ENCODE results near the gene ALKBH4. TPM values are rescaled to one million over a fixed set of nuclear protein-coding genes. Genes with fewer than 3 reads are reported as not detected.

The ALKBH4 gene
- total and polyA plus RNA-seq, 11 donors, result 4.9 to 19.4 (median 6.8) TPM

DNA sequence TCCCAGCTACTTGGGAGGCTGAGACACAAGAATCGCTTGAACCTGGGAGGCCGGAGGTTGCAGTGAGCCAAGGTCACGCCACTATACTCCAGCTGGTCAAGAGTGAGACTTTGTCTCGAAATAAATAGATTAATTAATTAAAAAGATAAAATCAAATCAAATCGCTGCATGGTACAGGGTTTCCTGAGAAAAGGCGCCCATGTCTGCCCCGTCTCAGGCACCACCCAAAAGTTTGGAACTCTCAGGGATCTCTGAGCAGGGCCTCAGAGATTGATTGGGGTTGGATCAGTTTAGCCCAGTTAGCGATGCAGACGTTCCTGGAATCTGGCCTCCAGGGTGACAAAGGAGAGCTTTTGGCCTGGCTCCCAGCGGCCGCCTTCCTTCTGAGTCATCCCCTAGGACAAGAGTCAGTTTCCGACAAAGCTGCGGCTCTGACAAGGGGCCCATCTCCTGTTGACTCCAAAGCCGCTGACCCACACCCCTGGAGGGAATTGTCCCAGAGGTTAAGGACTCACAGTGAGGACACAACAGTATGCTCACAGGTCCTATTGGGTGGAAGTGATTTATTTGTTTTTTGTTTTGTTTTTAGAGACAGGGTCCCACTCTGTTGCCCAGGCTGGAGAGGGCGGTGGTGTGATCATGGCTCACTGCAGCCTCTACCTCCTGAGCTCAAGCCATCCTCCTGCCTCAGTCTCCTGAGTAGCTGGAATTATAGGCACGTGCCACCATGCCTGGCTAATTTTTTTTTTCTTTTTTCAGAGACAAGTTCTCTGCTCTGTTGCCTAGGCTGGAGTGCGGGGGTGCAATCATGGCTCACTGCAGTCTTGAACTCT lies 24.5 kb downstream of the ALKBH4 start:
- 53 to 64% (median 59%) methylated on average over 17 of the region's 17 CpGs for WGBS, 4 donors
- DNase-seq, result peak; percentile 68 to 89 (median 76)
- Histone ChIP-seq H3K4me1 (peaks cover 0 to 13% (median 9%) of the 10 kb centered on the region in 12 donors), H3K27ac (peak overlapping the region in 9 of 12 donors; percentile 14 to 72 (median 42)), H3K27me3 (no peaks in the 10 kb centered on the region), H3K9me3 (no peaks in the 10 kb centered on the region), H3K4me3 (no peak overlapping the region), H3K36me3 (peaks cover 0 to 49% (median 3%) of the 10 kb centered on the region in 9 donors)
- no peak for TF ChIP-seq POLR2A (IDR thresholded peaks at IDR 0.05)
- TF ChIP-seq, protein P1, sequence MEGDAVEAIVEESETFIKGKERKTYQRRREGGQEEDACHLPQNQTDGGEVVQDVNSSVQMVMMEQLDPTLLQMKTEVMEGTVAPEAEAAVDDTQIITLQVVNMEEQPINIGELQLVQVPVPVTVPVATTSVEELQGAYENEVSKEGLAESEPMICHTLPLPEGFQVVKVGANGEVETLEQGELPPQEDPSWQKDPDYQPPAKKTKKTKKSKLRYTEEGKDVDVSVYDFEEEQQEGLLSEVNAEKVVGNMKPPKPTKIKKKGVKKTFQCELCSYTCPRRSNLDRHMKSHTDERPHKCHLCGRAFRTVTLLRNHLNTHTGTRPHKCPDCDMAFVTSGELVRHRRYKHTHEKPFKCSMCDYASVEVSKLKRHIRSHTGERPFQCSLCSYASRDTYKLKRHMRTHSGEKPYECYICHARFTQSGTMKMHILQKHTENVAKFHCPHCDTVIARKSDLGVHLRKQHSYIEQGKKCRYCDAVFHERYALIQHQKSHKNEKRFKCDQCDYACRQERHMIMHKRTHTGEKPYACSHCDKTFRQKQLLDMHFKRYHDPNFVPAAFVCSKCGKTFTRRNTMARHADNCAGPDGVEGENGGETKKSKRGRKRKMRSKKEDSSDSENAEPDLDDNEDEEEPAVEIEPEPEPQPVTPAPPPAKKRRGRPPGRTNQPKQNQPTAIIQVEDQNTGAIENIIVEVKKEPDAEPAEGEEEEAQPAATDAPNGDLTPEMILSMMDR (IDR thresholded peaks at IDR 0.05), result no peak
- intact Hi-C loops (cut with DNase I), result no loop called here
- ATAC-seq, result peak; percentile 52 to 90 (median 88)

DNA sequence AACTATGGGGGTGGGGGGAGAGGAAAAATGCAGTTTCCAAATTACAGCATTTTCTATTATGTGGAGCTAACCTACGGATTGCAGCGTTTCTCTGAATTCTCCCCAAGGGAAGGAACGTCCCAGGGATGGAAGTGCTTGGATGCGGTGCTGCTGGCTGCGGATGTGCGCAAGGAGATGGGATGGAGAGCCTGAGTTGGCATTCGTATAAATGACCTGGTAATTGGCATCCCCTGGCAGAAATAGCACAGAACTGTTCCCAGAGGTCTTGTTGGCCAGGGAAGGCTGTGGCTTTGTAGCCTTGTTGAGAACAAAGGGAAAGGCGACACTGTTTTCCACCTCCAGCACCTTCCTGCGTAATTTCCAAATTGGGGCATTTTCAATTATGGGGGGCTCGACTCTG lies 28.5 kb downstream of the ALKBH4 start:
- no peaks in the 10 kb centered on the region for H3K9me3 ChIP-seq
- ATAC-seq (no peak), DNase-seq (no peak)
- H3K4me1 ChIP-seq, result peaks cover 0 to 46% (median 12%) of the 10 kb centered on the region in 12 donors
- intact Hi-C loops (cut with DNase I), result no loop called here
- no peaks in the 10 kb centered on the region for H3K27me3 ChIP-seq
- H3K4me3 ChIP-seq, result no peak overlapping the region
- peaks cover 0 to 32% (median 0%) of the 10 kb centered on the region in 9 donors for H3K36me3 ChIP-seq
- TF ChIP-seq, protein P1 (IDR thresholded peaks at IDR 0.05), result no peak
- no peak for TF ChIP-seq POLR2A (IDR thresholded peaks at IDR 0.05)
- 91 to 96% (median 95%) methylated on average over 10 of the region's 10 CpGs for WGBS, 4 donors
- H3K27ac ChIP-seq, result no peak overlapping the region

DNA sequence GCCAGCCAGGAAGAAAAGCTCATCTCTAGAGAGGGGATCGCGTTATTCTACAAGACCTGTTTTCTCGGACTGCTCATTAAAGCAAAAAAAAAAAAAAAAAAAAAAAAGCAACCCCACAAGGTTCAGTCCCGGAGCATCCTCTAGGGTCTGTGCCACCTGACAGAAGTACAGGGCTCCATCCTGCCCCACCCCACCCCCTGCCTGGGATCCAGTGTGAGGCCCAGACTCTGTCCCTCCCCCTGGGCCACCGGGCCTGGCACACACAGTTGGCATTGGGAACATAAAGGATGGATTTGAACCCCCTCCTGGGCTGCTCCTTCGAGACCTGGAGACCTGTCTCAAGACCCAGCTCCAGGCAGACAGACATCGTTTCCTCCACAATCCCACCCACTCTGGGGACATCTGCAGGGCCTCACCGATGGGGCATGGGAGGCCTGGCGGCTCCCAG lies 30.6 kb downstream of the ALKBH4 start:
- H3K4me3 ChIP-seq, result peak overlapping the region; percentile 73 to 95 (median 86)
- peak overlapping the region in 9 of 12 donors; percentile 54 to 84 (median 73) for H3K27ac ChIP-seq
- DNase-seq, result no peak
- peaks cover 0 to 44% (median 5%) of the 10 kb centered on the region in 12 donors for H3K4me1 ChIP-seq
- peaks cover 0 to 16% (median 0%) of the 10 kb centered on the region in 9 donors for H3K36me3 ChIP-seq
- H3K27me3 ChIP-seq, result no peaks in the 10 kb centered on the region
- no peak for TF ChIP-seq POLR2A (IDR thresholded peaks at IDR 0.05)
- TF ChIP-seq, protein P1 (IDR thresholded peaks at IDR 0.05), result no peak
- WGBS, 4 donors, result 21 to 38% (median 34%) methylated on average over 7 to 9 of the region's 9 CpGs
- intact Hi-C loops (cut with DNase I), result no loop called here
- peak in 2 of 4 donors; percentile 7 to 27 for ATAC-seq
- no peaks in the 10 kb centered on the region for H3K9me3 ChIP-seq

All from heart left ventricle (tissue), 16 donors.